NCI-H2171 treated with DMSO at 0.1 percent for 48 hours (cell line): ENCODE results near the gene WSCD2.

ENCODE experiments used
- DNase-seq: peaks from one replicate; lab custom pipeline; 2025; lab: John Stamatoyannopoulos, UW

WSCD2 gene

DNA sequence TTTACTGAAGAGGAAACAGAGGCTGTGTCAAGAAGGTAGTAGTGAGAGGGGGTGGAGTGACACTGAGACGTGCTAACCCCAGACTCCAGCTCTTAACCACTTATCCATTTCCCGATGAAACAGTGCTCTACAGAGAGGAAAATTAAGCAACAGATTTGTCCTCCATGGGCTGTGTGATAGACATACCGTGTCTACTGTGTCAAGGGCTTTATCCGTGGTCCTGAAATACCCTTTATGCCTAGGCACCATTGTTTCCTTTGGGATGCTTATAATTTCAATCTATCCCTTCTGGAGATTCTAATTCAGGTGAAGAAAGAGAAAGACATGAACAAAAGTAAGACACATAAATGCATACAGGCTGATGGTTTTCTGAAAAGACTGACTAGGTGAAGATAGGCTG lies 138.4 kb downstream of the WSCD2 start:
- no peak for DNase-seq

- no peak for DNase-seq
Observed at GRCh38 chr12:108268397-108268796, 139.3 kb downstream of the WSCD2 start.

- no peak for DNase-seq
Observed at GRCh38 chr12:108269224-108269623, 140.1 kb downstream of the WSCD2 start.

DNA sequence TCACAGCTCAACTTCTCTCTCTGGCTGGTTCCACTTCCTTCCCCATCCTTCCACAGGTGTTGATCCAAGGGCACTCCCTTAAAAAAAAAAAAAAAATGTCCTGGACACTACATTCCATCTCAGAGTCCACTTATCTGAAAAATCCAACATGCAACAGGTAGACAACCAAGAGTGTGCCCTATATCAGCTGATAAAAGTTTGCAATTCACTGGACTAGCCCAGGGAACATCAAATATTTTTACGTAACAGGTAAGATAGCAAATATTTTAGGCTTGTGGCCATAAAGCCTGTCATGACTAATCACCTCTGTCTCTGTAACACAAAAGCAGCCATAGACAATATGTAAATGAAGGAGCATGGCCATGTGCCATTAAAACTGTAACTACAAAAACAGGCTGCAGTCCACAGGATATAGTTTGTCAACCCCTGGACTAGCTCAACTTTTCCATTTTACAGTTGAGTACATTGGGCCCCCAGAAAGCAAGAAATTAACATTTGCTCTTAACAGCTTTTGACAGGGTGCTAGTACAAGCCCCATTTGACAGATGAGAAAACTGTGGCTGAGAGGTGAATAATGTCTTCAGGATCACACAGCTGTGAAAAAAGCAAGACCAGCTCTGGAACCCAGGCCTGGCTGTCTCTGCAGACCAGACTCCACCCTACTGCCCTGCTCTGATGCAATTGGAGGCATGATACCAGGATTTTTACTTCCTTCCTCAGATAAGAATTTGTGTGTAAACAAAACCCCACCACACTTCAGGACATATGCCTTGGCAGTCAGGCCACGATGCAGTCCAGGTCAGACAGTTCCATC lies 141.2 kb downstream of the WSCD2 start:
- no peak for DNase-seq

- DNase-seq = no peak
Observed at GRCh38 chr12:108270849-108271143, 141.7 kb downstream of the WSCD2 start.

DNA sequence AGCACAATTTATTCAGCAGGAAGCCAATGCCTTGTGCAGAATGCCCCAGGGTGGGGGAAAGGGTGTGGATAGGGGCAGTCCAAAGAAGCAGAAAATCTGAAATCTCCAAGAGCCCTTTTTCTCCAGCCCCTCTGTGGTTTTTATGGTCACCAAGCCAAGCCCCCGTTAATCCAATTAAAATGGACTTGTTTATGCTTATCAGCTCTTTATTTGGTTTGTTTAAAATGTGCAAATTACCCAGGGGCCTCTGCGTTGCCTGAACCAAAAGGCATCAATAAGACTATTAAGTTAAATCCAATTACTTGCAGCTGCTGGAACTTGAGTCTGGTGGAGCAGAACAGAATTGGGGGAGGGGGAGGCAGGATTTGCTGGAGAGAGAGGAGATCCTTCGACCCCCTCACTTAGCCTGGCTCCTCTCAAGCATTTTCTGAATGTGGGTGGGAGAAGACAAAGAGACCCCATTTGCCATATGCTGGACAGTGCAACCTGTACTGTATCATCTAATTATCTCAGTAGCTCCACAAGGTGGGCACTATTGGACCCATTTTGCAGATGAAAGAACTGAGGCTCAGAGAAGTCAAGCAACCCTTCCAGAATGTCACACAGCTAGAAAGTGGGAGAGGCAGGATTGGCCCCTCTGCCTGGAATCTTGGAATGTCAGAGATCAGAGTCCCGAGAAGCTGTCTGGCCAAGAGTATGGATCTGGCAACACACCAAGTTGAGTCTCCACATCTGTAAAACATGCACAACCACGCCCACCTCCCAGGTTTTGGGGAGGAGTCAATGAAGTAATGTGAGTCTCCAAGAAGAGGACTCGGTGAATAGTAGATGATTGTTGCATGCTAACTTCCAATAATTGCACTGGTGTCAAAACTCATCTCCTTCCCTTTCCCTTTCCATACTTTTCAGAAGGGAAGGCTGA lies 143.1 kb downstream of the WSCD2 start:
- no peak for DNase-seq

DNA sequence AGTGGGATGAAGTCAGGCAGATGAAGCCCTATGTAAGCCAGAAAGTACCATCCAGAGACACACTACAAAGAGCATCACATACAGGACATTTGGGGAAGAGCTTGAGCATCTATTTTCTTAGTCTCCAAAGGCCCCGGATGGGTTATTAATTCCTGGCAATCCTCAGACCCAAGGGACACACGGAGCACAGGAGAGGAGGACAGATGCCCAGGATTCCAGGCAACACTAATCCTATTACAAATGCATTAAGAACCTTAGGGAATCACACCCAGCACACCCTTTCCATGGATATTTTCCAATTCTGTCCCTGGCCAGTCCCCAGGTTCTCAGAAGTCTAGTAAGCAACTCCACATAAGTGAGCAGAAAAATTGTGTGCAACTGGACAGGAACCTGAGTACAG lies 144.1 kb downstream of the WSCD2 start:
- no peak for DNase-seq

- no peak for DNase-seq
Observed at GRCh38 chr12:108277613-108278012, 148.5 kb downstream of the WSCD2 start.

- DNase-seq = no peak
Observed at GRCh38 chr12:108282160-108282559, 153.1 kb downstream of the WSCD2 start.

DNA sequence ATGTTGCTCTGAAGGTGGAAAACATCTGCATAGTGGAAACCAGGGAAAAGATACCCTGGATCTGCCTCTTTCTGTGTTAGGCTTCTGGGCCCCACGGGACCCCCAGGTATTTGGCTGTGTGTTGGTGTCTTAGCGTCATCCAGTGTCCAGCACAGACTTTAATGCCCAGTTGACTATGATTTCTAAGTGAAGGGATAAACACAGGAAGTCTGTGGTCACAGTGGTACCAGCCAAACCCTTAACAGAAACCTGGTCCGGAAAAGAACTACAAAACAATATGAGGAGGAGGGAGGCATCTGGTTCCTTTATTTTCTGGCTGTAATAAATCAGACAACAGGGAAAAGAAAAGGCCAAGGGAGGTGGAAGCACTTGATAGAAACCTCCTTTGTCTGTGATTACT lies 153.6 kb downstream of the WSCD2 start:
- no peak for DNase-seq

- no peak for DNase-seq
Observed at GRCh38 chr12:108284163-108284562, 155.1 kb downstream of the WSCD2 start.

DNA sequence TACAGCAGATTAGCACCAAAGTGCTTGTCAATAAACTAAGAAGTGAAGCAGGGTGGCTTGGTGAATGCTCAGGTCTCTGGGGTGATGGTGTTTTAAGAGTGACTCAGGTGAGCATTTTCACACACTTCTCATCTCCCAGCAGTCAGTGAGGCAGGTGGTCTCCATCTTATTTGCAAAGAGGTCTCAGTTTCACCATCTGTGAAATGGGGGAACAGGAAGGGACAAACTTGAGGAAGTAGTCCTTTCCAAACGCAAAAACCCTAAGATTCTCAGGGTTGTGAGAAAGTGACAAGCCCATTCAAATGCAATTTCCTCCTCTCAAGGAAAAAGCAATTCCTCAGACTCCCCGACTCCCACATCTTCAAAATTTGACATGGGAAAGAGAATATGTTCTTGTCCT lies 155.9 kb downstream of the WSCD2 start:
- DNase-seq = no peak

DNA sequence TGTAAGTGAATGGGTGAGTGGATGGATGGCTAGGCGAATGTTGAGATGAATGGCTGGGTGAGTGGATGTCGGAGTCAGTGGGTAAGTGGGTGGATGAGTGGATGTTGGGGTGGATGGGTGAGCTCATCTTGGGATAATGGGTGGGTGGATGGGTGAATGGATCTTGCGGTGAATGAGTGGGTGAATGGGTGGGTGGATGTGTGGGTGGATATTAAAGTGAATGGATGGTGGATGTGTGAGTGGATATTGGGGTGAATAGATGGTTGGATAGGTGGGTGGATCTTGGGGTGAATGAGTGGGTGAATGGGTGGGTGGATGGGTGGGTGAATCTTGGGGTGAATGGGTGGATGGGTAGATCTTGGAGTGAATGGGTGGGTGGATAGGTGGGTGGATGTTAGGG lies 158.1 kb downstream of the WSCD2 start:
- DNase-seq = no peak

- DNase-seq = no peak
Observed at GRCh38 chr12:108289350-108290161, 160.5 kb downstream of the WSCD2 start.

GRCh38 chr12:108295641-108296040 lies 166.6 kb downstream of the WSCD2 start:
- no peak for DNase-seq

DNA sequence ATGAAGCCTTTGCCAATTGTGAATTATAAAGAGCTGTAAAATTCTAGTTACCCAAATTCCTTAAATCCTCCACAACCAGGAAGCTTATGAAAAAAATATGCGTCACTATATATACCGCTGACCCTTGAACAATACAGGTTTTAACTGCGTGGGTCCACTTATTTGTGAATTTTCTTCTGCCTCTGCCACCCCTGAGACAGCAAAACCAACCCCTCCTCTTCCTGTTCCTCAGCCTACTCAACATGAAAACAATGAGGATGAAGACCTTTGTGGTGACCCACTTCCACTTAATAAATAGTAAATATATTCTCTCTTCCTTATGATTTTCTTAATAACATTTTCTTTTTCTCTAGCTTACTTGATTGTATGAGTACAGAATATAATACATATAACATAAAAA lies 167.9 kb downstream of the WSCD2 start:
- DNase-seq = no peak

GRCh38 chr12:108297424-108297823 lies 168.3 kb downstream of the WSCD2 start:
- no peak for DNase-seq

GRCh38 chr12:108297895-108298760 lies 169.0 kb downstream of the WSCD2 start:
- DNase-seq = no peak

GRCh38 chr12:108298761-108299275 lies 169.7 kb downstream of the WSCD2 start:
- DNase-seq = no peak

GRCh38 chr12:108299516-108299915 lies 170.4 kb downstream of the WSCD2 start:
- no peak for DNase-seq
